DMS 273 (cell line): Measurements from ENCODE around the gene POLN.
A peak's percentile ranks its signal among the peaks of the same experiment; 100 is the strongest.

Experiments
- DNase-seq: peaks from one replicate; lab custom pipeline; 2025; ENCODE audit not compliant: unreplicated experiment; lab: John Stamatoyannopoulos, UW

POLN gene

GRCh38 chr4:2252530-2253091 is 10.7 kb upstream of the POLN start:
- DNase-seq, result no peak

- DNase-seq, result no peak
Measured at GRCh38 chr4:2251795-2252529, 10.0 kb upstream of the POLN start.

- no peak for DNase-seq
Measured at GRCh38 chr4:2251073-2251794, 9.3 kb upstream of the POLN start.

GRCh38 chr4:2250357-2251072 is 8.6 kb upstream of the POLN start:
- no peak for DNase-seq

- no peak for DNase-seq
Measured at GRCh38 chr4:2249526-2250356, 7.8 kb upstream of the POLN start.

GRCh38 chr4:2248821-2249261 is 6.9 kb upstream of the POLN start:
- DNase-seq, result no peak

GRCh38 chr4:2248044-2248780 is 6.3 kb upstream of the POLN start:
- no peak for DNase-seq

GRCh38 chr4:2247128-2248043 is 5.5 kb upstream of the POLN start:
- no peak for DNase-seq

- DNase-seq, result no peak
Measured at GRCh38 chr4:2246384-2247127, 4.6 kb upstream of the POLN start.

GRCh38 chr4:2245787-2246275 is 3.9 kb upstream of the POLN start:
- no peak for DNase-seq

- no peak for DNase-seq
Measured at GRCh38 chr4:2245057-2245786, 3.3 kb upstream of the POLN start.

GRCh38 chr4:2243681-2244380 is 1.9 kb upstream of the POLN start:
- DNase-seq, result peak; percentile 42

- no peak for DNase-seq
Measured at GRCh38 chr4:2241003-2241402, 918 bp downstream of the POLN start.

- no peak for DNase-seq
Measured at GRCh38 chr4:2236944-2237666, 4.8 kb downstream of the POLN start.

GRCh38 chr4:2231082-2231481 is 10.8 kb downstream of the POLN start:
- DNase-seq, result no peak

GRCh38 chr4:2226261-2226660 is 15.7 kb downstream of the POLN start:
- DNase-seq, result no peak
